HepG2 (cell line): ENCODE measurements around the gene RBPMS2. TPM values are rescaled to one million over a fixed set of nuclear protein-coding genes. Genes with fewer than 3 reads are reported as not detected.

ENCODE experiments used
- ATAC-seq: fragments of 200-7000 bp; cut with Tn5 transposase; 3 replicates; pipeline ENCODE4 v1.9.1; 2020; ENCODE audit warnings: mild to moderate bottlenecking, moderate library complexity
- BruUV-seq: library from RNA; stranded (reverse); fragments of 400-500 nt; replicated peaks from 2 replicates; lab custom pipeline; 2021; lab: Mats Ljungman, UMichigan
- CTCF ChIA-PET: fragments of 300-600 bp; formaldehyde crosslinking; extraction: SDS; loops from one replicate; lab custom pipeline; 2021; ENCODE audit warnings: low total read pairs, inconsistent platforms, low intra/inter-chr PET ratio; lab: Yijun Ruan, JAX
- POLR2A ChIA-PET: fragments of 350-600 bp; sonication (Branson Sonifier 250); formaldehyde crosslinking; loops from one replicate; lab custom pipeline; 2020; ENCODE audit warnings: antibody characterized with exemption, inconsistent platforms; lab: Yijun Ruan, JAX
- DNase-seq: peaks from one replicate; pipeline ENCODE4 v3.0.0-alpha.2; 2015; ENCODE audit warnings: low spot score
- FAIRE-seq: peaks from 3 replicates; lab custom pipeline; 2011; peaks lifted over from hg19 to GRCh38; lab: Jason Lieb, UNC
- H2AFZ ChIP-seq: one replicate; pipeline ENCODE4 v1.6.1; 2011; ENCODE audit warnings: low read length, inconsistent platforms
- H3K27ac ChIP-seq: fragments of 300-600 bp; 3 replicates; pipeline ENCODE4 v1.8.0; 2011; ENCODE audit warnings: mixed run types, mild to moderate bottlenecking, mixed read lengths, low read length, inconsistent platforms; ENCODE audit not compliant: insufficient read depth; ENCODE audit errors: extremely low read length
- H3K27me3 ChIP-seq, 2 experiments: fragments of 200-600 bp in 1 of 2; 2 replicates in 1 of 2; 3 replicates in 1 of 2; pipeline versions ENCODE4 v1.6.0 to v1.8.0; 2011; ENCODE audit warnings: low read length in 2 of 2, mild to moderate bottlenecking in 2 of 2, moderate library complexity in 2 of 2, inconsistent platforms in 1 of 2; ENCODE audit not compliant: insufficient read depth in 2 of 2, control insufficient read depth in 1 of 2
- H3K36me3 ChIP-seq, 2 experiments: fragments of 200-600 bp in 1 of 2; replicated peaks in 1 of 2; 2 replicates in 1 of 2; 3 replicates in 1 of 2; pipeline versions ENCODE4 v1.5.1 to v1.8.0; 2011; ENCODE audit warnings: low read length in 2 of 2, inconsistent platforms in 1 of 2; ENCODE audit not compliant: insufficient read depth in 2 of 2, control insufficient read depth in 1 of 2
- H3K4me1 ChIP-seq: 2 replicates; pipeline ENCODE4 v1.5.1; 2012; ENCODE audit warnings: low read length, inconsistent platforms; ENCODE audit not compliant: insufficient read depth
- H3K4me2 ChIP-seq: 2 replicates; pipeline ENCODE4 v1.6.0; 2011; ENCODE audit warnings: low read depth, low read length, inconsistent platforms
- H3K4me3 ChIP-seq, 3 experiments: fragments of 200-600 bp in 1 of 3; sonication (generic), shearing (Covaris generic) in 1 of 3; replicated peaks in 1 of 3; 2 replicates each; pipeline ENCODE4 v1.5.1; 2011 to 2016; ENCODE audit warnings: low read length in 3 of 3, inconsistent platforms in 2 of 3, low read depth in 2 of 3, mild to moderate bottlenecking in 2 of 3, control low read depth in 1 of 3, mixed read lengths in 1 of 3; ENCODE audit not compliant: insufficient read depth in 1 of 3
- H3K79me2 ChIP-seq: one replicate; pipeline ENCODE4 v1.6.1; 2011; ENCODE audit warnings: low read length, inconsistent platforms; ENCODE audit not compliant: insufficient read depth
- H3K9ac ChIP-seq: 2 replicates; pipeline ENCODE4 v1.6.0; 2011; ENCODE audit warnings: mild to moderate bottlenecking, low read depth, low read length, inconsistent platforms; ENCODE audit not compliant: insufficient read depth
- H3K9me3 ChIP-seq: 2 replicates; pipeline ENCODE4 v1.5.1; 2012; ENCODE audit warnings: mild to moderate bottlenecking, low read length
- H4K20me1 ChIP-seq: 2 replicates; pipeline ENCODE4 v1.6.0; 2011; ENCODE audit warnings: inconsistent platforms, mild to moderate bottlenecking, low read length, moderate library complexity; ENCODE audit not compliant: insufficient read depth
- DR1 ChIP-seq: sonication (generic); formaldehyde crosslinking; IDR thresholded peaks from 2 replicates; pipeline ENCODE4 v1.8.0; 2021; ENCODE audit warnings: mild to moderate bottlenecking, missing genetic modification reagents, inconsistent platforms
- KLF6 ChIP-seq: IDR thresholded peaks from 2 replicates; pipeline ENCODE4 v1.8.0; 2016; ENCODE audit warnings: missing biosample characterization, missing genetic modification reagents
- MED8 ChIP-seq: sonication (generic); formaldehyde crosslinking; IDR thresholded peaks from 2 replicates; pipeline ENCODE4 v1.8.1; 2023; ENCODE audit warnings: mild to moderate bottlenecking, missing genetic modification reagents; ENCODE audit not compliant: insufficient replicate concordance
- TFAP4 ChIP-seq: sonication (generic); IDR thresholded peaks from 2 replicates; pipeline ENCODE4 v1.6.1; 2016; ENCODE audit warnings: low read depth, borderline replicate concordance
- ZFY ChIP-seq: sonication (generic); formaldehyde crosslinking; IDR thresholded peaks from 2 replicates; pipeline ENCODE4 v1.4.0; 2020; ENCODE audit warnings: missing genetic modification reagents
- ZSCAN30 ChIP-seq: sonication (generic); formaldehyde crosslinking; IDR thresholded peaks from 2 replicates; pipeline ENCODE4 v1.5.0; 2020; ENCODE audit warnings: mild to moderate bottlenecking, missing genetic modification reagents
- ZSCAN9 ChIP-seq: IDR thresholded peaks from 2 replicates; pipeline ENCODE4 v1.6.1; 2016; ENCODE audit warnings: borderline replicate concordance
- WGBS: methylation state at CpG from one replicate; pipeline ENCODE4 v1.1.6; 2017; ENCODE audit warnings: low lambda C conversion rate; 5-methylcytosine and 5-hydroxymethylcytosine counted together
- in situ Hi-C: cut with HindIII; loops from 2 replicates; pipeline ENCODE4 v1.10.0; 2017; ENCODE audit warnings: low pct_unique_long_range_greater_than_20kb; ENCODE audit not compliant: extremely low pct_ligation_motif_present
- intact Hi-C: fragments of 100-400 bp; cut with micrococcal nuclease; formaldehyde crosslinking; loops from one replicate; pipeline ENCODE4 v1.10.0; 2022; ENCODE audit not compliant: unreplicated experiment
- polyA plus RNA-seq, 8 experiments: library from polyadenylated mRNA; depleted of rRNA in 3 of 8; stranded (reverse) in 7 of 8; unstranded in 1 of 8; fragments of >200 nt; fragmentation: Illumina TruSeq in 4 of 8; extraction: Trizol in 4 of 8; gene quantifications; 2 replicates each; pipeline versions ENCODE4 v1.2.1 to v1.2.3, GENCODE V29; 2011 to 2016; ENCODE audit warnings: low read depth in 4 of 8, missing spikeins in 1 of 8, mixed read lengths in 1 of 8; ENCODE audit not compliant: insufficient read depth in 1 of 8
- total RNA-seq, 5 experiments: library from RNA; depleted of rRNA; stranded (reverse); fragments of >200 nt; fragmentation: Illumina TruSeq; extraction: Trizol; gene quantifications; 2 replicates each; pipeline ENCODE4 v1.2.3, GENCODE V29; 2016; ENCODE audit warnings: low read depth in 1 of 5

RBPMS2 gene
- total and polyA plus RNA-seq, 2 of the 13 experiments (the other 11 are each of a cell fraction or from before 2014, with no cell fraction given), result 0.08 TPM; not detected in 1

- ChIA-PET POLR2A (interaction anchor here (2.1 kb wide), 1 partner anchor 15 kb away, joined by 6 read pairs; no protein-coding TSS in a partner anchor), CTCF (no interaction called here)
- TF ChIP-seq ZSCAN9 (CRISPR knock-in tag) (no peak), TFAP4 (no peak), DR1 (CRISPR knock-in tag) (no peak), MED8 (CRISPR knock-in tag) (no peak), ZFY (CRISPR knock-in tag) (no peak), ZSCAN30 (no peak), KLF6 (CRISPR knock-in tag) (no peak)
- no peak overlapping the region for H3K9ac ChIP-seq
- no peak for DNase-seq
- in situ Hi-C loops, result no loop called here
- no TSS peak for BruUV-seq
- FAIRE-seq, result no peak
- H2AFZ ChIP-seq, result no peak overlapping the region
- H3K4me2 ChIP-seq, result no peak overlapping the region; the same call in 1 of the 2 replicates
- peaks cover 25% of the 10 kb centered on the region for H3K4me1 ChIP-seq
- H4K20me1 ChIP-seq, result no peaks in the 10 kb centered on the region
- intact Hi-C loops, result no loop called here
- H3K27me3 ChIP-seq, result no peaks in the 10 kb centered on the region
- peak; percentile 27 for ATAC-seq
- 74% methylated on average over 18 of the region's 18 CpGs for WGBS
- H3K4me3 ChIP-seq, result no peak overlapping the region; a peak in 1 of 6 replicates
- H3K79me2 ChIP-seq, result no peaks in the 10 kb centered on the region
- no peaks in the 10 kb centered on the region for H3K9me3 ChIP-seq
- no peak overlapping the region for H3K27ac ChIP-seq
- no peaks in the 10 kb centered on the region for H3K36me3 ChIP-seq
These were observed 57.5 kb downstream of the RBPMS2 start for GRCh38 chr15:64717735-64718495.
